ENCODE measurements around the gene ZGPAT. TPM values are rescaled to one million over a fixed set of nuclear protein-coding genes. Genes with fewer than 3 reads are reported as not detected.
A peak's percentile ranks its signal among the peaks of the same experiment; 100 is the strongest.

Gene ZGPAT
- total RNA-seq, 4 donors from 2014 or later, result 21.7 to 25.8 (median 23.3) TPM

DNA sequence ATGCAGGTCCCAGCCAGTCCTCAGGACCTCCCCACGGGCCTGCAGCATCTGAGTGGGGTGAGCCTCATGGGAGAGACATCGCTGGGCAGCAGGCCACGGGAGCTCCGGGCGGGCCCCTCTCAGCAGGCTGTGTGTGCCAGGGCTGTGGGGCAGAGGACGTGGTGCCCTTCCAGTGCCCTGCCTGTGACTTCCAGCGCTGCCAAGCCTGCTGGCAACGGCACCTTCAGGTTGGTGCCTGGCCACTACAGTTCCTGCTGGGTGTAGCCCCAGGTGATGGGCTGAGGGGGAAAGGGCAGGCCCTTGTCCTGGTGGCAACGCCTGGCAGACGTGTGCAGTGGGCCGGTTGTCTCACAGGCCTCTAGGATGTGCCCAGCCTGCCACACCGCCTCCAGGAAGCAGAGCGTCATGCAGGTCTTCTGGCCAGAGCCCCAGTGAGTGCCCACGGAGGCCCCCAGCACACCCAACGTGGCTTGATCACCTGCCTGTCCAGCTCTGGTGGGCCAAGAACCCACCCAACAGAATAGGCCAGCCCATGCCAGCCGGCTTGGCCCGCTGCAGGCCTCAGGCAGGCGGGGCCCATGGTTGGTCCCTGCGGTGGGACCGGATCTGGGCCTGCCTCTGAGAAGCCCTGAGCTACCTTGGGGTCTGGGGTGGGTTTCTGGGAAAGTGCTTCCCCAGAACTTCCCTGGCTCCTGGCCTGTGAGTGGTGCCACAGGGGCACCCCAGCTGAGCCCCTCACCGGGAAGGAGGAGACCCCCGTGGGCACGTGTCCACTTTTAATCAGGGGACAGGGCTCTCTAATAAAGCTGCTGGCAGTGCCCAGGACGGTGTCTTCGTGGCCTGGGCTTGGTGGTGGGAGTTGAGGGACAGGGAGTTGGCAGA, 12.2 kb upstream of the ZGPAT start:
- DNase-seq (ENCODE audit: low spot score in 2 of 2), result peak in 1 of 2 donors; percentile 69
- Histone ChIP-seq H3K4me3 (no peak overlapping the region), H3K9me3 (no peaks in the 10 kb centered on the region), H3K36me3 (peaks cover 4% of the 10 kb centered on the region), H3K27me3 (no peaks in the 10 kb centered on the region), H3K27ac (no peak overlapping the region), H3K4me1 (peaks cover 80% of the 10 kb centered on the region)
- TF ChIP-seq, protein P1, sequence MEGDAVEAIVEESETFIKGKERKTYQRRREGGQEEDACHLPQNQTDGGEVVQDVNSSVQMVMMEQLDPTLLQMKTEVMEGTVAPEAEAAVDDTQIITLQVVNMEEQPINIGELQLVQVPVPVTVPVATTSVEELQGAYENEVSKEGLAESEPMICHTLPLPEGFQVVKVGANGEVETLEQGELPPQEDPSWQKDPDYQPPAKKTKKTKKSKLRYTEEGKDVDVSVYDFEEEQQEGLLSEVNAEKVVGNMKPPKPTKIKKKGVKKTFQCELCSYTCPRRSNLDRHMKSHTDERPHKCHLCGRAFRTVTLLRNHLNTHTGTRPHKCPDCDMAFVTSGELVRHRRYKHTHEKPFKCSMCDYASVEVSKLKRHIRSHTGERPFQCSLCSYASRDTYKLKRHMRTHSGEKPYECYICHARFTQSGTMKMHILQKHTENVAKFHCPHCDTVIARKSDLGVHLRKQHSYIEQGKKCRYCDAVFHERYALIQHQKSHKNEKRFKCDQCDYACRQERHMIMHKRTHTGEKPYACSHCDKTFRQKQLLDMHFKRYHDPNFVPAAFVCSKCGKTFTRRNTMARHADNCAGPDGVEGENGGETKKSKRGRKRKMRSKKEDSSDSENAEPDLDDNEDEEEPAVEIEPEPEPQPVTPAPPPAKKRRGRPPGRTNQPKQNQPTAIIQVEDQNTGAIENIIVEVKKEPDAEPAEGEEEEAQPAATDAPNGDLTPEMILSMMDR (IDR thresholded peaks at IDR 0.05), result no peak
- TF ChIP-seq EP300 (IDR thresholded peaks at IDR 0.05) (no peak), POLR2AphosphoS5 (IDR thresholded peaks at IDR 0.05) (no peak), POLR2A (IDR thresholded peaks at IDR 0.05) (no peak)
- WGBS, result 35% methylated on average over 5 of the region's 25 CpGs

DNA sequence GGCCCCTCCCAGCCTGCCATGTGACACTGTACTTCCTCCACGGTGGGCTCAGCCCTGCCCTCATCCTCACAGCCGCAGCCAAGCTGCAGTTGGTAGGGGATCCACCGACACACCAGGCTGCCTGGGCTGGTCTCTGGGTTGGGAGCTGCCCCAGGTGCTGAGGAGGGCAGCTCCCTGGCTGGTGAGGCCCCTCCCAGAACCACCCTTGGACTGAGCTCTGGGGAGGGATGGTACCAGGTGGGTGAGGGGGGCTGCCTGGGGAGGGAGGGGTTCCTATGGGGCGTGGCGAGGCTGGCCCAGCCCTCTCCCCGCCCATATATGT, 11.6 kb upstream of the ZGPAT start:
- Histone ChIP-seq H3K27me3 (no peaks in the 10 kb centered on the region), H3K9me3 (no peaks in the 10 kb centered on the region), H3K4me1 (peaks cover 74% of the 10 kb centered on the region), H3K4me3 (peak overlapping the region; percentile 47), H3K27ac (no peak overlapping the region), H3K36me3 (peaks cover 4% of the 10 kb centered on the region)
- DNase-seq (ENCODE audit: low spot score in 2 of 2), result peak in 1 of 2 donors; percentile 66
- TF ChIP-seq, protein P1 (IDR thresholded peaks at IDR 0.05), result no peak
- TF ChIP-seq POLR2AphosphoS5 (IDR thresholded peaks at IDR 0.05) (no peak), EP300 (IDR thresholded peaks at IDR 0.05) (no peak), POLR2A (IDR thresholded peaks at IDR 0.05) (no peak)
- 0% methylated on average over 3 of the region's 6 CpGs for WGBS

DNA sequence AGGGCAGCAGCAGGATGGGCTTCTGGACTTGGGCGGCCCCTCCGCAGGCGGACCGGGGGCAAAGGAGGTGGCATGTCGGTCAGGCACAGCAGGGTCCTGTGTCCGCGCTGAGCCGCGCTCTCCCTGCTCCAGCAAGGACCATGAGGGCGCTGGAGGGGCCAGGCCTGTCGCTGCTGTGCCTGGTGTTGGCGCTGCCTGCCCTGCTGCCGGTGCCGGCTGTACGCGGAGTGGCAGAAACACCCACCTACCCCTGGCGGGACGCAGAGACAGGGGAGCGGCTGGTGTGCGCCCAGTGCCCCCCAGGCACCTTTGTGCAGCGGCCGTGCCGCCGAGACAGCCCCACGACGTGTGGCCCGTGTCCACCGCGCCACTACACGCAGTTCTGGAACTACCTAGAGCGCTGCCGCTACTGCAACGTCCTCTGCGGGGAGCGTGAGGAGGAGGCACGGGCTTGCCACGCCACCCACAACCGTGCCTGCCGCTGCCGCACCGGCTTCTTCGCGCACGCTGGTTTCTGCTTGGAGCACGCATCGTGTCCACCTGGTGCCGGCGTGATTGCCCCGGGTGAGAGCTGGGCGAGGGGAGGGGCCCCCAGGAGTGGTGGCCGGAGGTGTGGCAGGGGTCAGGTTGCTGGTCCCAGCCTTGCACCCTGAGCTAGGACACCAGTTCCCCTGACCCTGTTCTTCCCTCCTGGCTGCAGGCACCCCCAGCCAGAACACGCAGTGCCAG, 11.0 kb upstream of the ZGPAT start, which contains the start of gene TNFRSF6B:
Gene TNFRSF6B, plus strand, starts transcription at position 25 of the 729 bp plus-strand sequence. Its CDS starts 116 bp downstream, at position 141.
- no peaks in the 10 kb centered on the region for H3K27me3 ChIP-seq
- peak within 1 kb of the TSS; percentile 47 for H3K4me3 ChIP-seq
- TF ChIP-seq POLR2AphosphoS5 (IDR thresholded peaks at IDR 0.05) (peak in 1 of 3 donors; percentile 35), POLR2A (IDR thresholded peaks at IDR 0.05) (no peak), EP300 (IDR thresholded peaks at IDR 0.05) (no peak)
- TF ChIP-seq, protein P1 (IDR thresholded peaks at IDR 0.05), result no peak
- peak in 1 of 2 donors; percentile 64 for DNase-seq (ENCODE audit: low spot score in 2 of 2)
- peaks cover 69% of the 10 kb centered on the region for H3K4me1 ChIP-seq
- peaks cover 4% of the 10 kb centered on the region for H3K36me3 ChIP-seq
- H3K27ac ChIP-seq, result no peak within 1 kb of the TSS
- WGBS, result no CpG with 5 or more reads among the region's 52 CpGs
- no peaks in the 10 kb centered on the region for H3K9me3 ChIP-seq

GRCh38 chr20:63697357-63697867, 10.4 kb upstream of the ZGPAT start:
- H3K4me3 ChIP-seq, result peak overlapping the region; percentile 47
- no peaks in the 10 kb centered on the region for H3K27me3 ChIP-seq
- H3K36me3 ChIP-seq, result peaks cover 4% of the 10 kb centered on the region
- peak in 1 of 2 donors; percentile 65 for DNase-seq (ENCODE audit: low spot score in 2 of 2)
- no peak for TF ChIP-seq POLR2A (IDR thresholded peaks at IDR 0.05)
- TF ChIP-seq, protein P1 (IDR thresholded peaks at IDR 0.05), result no peak
- TF ChIP-seq EP300 (IDR thresholded peaks at IDR 0.05), result no peak
- no peak for TF ChIP-seq POLR2AphosphoS5 (IDR thresholded peaks at IDR 0.05)
- no CpG with 5 or more reads among the region's 7 CpGs for WGBS
- peaks cover 64% of the 10 kb centered on the region for H3K4me1 ChIP-seq
- no peaks in the 10 kb centered on the region for H3K9me3 ChIP-seq
- H3K27ac ChIP-seq, result no peak overlapping the region
